ENCODE results near the gene MARCHF3. TPM values are rescaled to one million over a fixed set of nuclear protein-coding genes. Genes with fewer than 3 reads are reported as not detected.

The MARCHF3 gene
- total RNA-seq, 1 experiment from 2014 or later = 5.4 TPM

DNA sequence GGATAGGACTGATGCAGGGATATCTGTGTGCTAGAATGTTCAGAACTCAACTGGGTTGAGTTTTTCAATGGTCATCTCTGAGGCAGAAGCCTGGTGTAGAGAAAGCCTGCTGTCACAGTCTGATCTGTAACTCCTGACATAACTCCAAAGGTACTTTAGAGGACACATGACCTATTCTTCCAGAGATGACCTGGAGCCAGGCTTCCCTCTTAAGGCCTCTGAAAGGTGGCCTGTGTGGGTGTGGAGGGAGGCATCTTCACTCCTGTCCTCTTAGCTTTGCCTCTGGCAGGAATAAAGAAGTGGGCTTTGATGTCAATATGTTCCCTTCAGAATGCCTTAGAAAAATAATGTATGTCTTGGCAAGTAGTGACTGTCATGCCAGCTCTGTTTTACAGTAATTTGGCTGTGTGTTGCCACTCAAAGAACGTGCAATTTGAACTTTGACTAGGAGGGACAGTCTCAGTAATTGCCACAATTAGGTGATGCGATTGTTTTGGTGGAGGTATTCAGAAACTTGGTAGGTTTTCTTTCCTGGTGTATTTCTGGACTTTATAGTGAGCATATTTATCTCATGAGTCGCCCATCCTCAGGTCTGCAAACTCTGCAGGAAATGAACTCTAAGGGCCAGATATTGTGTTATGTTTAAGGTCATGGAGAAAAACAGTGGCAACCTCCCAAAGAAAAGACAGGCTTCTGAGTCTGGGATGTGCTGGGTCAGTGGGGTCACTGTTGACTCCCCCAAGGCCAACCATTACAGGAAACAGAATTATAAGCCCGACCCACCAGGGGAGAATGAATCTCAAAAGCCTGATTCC lies 46.2 kb upstream of the MARCHF3 start:
- POLR2A ChIA-PET = interaction anchor here (1.5 kb wide), 1 partner anchor 12 kb away, joined by 6 read pairs; no protein-coding TSS in a partner anchor
- intact Hi-C loops (cut with micrococcal nuclease) = loop anchor here (10.0 kb wide), 1 partner anchor 128 kb away; no protein-coding TSS in a partner anchor
- Mint-ChIP-seq H3K4me3 (ENCODE audit: unreplicated experiment) (no peak overlapping the region), H3K4me1 (ENCODE audit: insufficient read depth, unreplicated experiment) (peaks cover 22% of the 10 kb centered on the region), H3K27ac (ENCODE audit: low read depth, unreplicated experiment) (no peak overlapping the region), H3K27me3 (ENCODE audit: insufficient read depth, unreplicated experiment) (no peaks in the 10 kb centered on the region), H3K36me3 (ENCODE audit: insufficient read depth, unreplicated experiment) (no peaks in the 10 kb centered on the region), H3K9me3 (ENCODE audit: unreplicated experiment) (no peaks in the 10 kb centered on the region)
- CTCF ChIA-PET = interaction anchor here (0.6 to 1.7 kb wide), 4 partner anchors 10 to 505 kb away, joined by 3 to 8 read pairs (median 4); no protein-coding TSS in a partner anchor
- no peak for DNase-seq (ENCODE audit: unreplicated experiment)
- BruUV-seq (replicated peaks) = no TSS peak
- TF ChIP-seq, protein P1, sequence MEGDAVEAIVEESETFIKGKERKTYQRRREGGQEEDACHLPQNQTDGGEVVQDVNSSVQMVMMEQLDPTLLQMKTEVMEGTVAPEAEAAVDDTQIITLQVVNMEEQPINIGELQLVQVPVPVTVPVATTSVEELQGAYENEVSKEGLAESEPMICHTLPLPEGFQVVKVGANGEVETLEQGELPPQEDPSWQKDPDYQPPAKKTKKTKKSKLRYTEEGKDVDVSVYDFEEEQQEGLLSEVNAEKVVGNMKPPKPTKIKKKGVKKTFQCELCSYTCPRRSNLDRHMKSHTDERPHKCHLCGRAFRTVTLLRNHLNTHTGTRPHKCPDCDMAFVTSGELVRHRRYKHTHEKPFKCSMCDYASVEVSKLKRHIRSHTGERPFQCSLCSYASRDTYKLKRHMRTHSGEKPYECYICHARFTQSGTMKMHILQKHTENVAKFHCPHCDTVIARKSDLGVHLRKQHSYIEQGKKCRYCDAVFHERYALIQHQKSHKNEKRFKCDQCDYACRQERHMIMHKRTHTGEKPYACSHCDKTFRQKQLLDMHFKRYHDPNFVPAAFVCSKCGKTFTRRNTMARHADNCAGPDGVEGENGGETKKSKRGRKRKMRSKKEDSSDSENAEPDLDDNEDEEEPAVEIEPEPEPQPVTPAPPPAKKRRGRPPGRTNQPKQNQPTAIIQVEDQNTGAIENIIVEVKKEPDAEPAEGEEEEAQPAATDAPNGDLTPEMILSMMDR (IDR thresholded peaks at IDR 0.05; ENCODE audit: unreplicated experiment) = no peak

- Mint-ChIP-seq H3K4me3 (ENCODE audit: unreplicated experiment) (no peak overlapping the region), H3K27ac (ENCODE audit: low read depth, unreplicated experiment) (no peak overlapping the region), H3K27me3 (ENCODE audit: insufficient read depth, unreplicated experiment) (no peaks in the 10 kb centered on the region), H3K9me3 (ENCODE audit: unreplicated experiment) (no peaks in the 10 kb centered on the region), H3K4me1 (ENCODE audit: insufficient read depth, unreplicated experiment) (peaks cover 10% of the 10 kb centered on the region), H3K36me3 (ENCODE audit: insufficient read depth, unreplicated experiment) (no peaks in the 10 kb centered on the region)
- CTCF ChIA-PET = interaction anchor here (0.6 to 2.3 kb wide), 3 partner anchors 10 to 49 kb away, joined by 3 to 14 read pairs (median 10); no protein-coding TSS in a partner anchor
- POLR2A ChIA-PET = interaction anchor here (0.8 to 3.9 kb wide), 6 partner anchors 10 to 101 kb away, joined by 4 to 27 read pairs (median 10); partner anchors contain the start of gene MARCHF3
- intact Hi-C loops (cut with micrococcal nuclease) = loop anchor here (10.0 kb wide), 1 partner anchor 130 kb away; no protein-coding TSS in a partner anchor
- no TSS peak for BruUV-seq (replicated peaks)
- TF ChIP-seq, protein P1 (IDR thresholded peaks at IDR 0.05; ENCODE audit: unreplicated experiment) = no peak
- no peak for DNase-seq (ENCODE audit: unreplicated experiment)
Observed at GRCh38 chr5:127074466-127074865, 44.1 kb upstream of the MARCHF3 start.

- BruUV-seq (replicated peaks) = TSS peak; percentile 94
- H3K4me3 Mint-ChIP-seq (ENCODE audit: unreplicated experiment) = peak within 1 kb of the TSS; percentile 85
- H3K27ac Mint-ChIP-seq (ENCODE audit: low read depth, unreplicated experiment) = peak within 1 kb of the TSS; percentile 95
- no peaks in the 10 kb centered on the region for H3K27me3 Mint-ChIP-seq (ENCODE audit: insufficient read depth, unreplicated experiment)
- TF ChIP-seq, protein P1 (IDR thresholded peaks at IDR 0.05; ENCODE audit: unreplicated experiment) = peak; percentile 13
- DNase-seq (ENCODE audit: unreplicated experiment) = peak; percentile 58
- peaks cover 19% of the 10 kb centered on the region for H3K4me1 Mint-ChIP-seq (ENCODE audit: insufficient read depth, unreplicated experiment)
- POLR2A ChIA-PET = interaction anchor here (0.6 to 3.9 kb wide), 18 partner anchors 9 to 589 kb away, joined by 3 to 27 read pairs (median 4); partner anchors contain the start of gene MARCHF3
- H3K36me3 Mint-ChIP-seq (ENCODE audit: insufficient read depth, unreplicated experiment) = no peaks in the 10 kb centered on the region
- no peaks in the 10 kb centered on the region for H3K9me3 Mint-ChIP-seq (ENCODE audit: unreplicated experiment)
- intact Hi-C loops (cut with micrococcal nuclease) = loop anchor here (10.0 kb wide), 1 partner anchor 132 kb away; no protein-coding TSS in a partner anchor
- CTCF ChIA-PET = interaction anchor here (0.7 to 2.3 kb wide), 8 partner anchors 9 to 384 kb away, joined by 3 to 14 read pairs (median 4); no protein-coding TSS in a partner anchor
Observed at GRCh38 chr5:127072861-127073846, 42.8 kb upstream of the MARCHF3 start, which contains the start of gene C5orf63. C5orf63 (minus strand) TSS chr5:127073502; CDS start chr5:127058995, 14,507 bp downstream.

Measured in MCF 10A (cell line).